ENCODE results near the gene LBH. TPM values are rescaled to one million over a fixed set of nuclear protein-coding genes. Genes with fewer than 3 reads are reported as not detected.

The LBH gene
- total RNA-seq, 3 donors from 2014 or later: 102 to 143 (median 119) TPM

DNA sequence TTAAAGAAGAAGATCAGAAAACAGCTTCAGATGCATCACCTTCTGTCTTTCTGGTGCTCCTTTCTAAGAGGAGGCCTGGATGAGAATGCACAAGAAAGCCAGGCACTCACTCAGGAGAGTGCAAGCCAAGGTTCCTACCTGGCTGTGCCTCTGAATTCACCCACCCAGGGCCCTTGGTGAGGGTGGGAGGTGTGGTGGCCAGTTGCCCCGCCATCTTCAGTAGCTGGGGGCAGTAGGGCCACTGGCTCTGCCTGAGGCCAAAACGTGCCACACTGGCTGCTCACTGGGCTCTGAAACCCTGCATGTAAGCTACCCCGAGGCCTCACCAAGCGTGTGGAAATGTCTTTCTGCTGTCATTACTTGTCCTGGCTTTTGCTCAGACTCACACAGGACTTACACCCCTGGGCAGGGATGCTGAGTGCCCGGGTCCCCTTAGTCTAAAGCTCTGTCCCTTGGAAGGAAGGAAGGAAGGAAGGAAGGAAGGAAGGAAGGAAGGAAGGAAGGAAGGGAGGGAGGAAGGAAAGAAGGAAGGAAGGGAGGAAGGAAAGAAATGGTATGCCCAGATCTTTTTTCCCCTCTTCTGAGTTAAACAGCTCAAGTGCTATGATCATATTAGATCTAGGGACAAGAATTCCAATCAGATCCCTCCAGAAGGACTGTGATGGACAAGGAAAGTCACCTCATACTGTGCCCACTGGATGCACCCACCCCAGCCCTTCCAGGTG, 8.5 kb upstream of the LBH start:
- ATAC-seq (no peak), DNase-seq (no peak)
- Mint-ChIP-seq H3K4me1 (ENCODE audit: low read depth) (peaks cover 70% of the 10 kb centered on the region), H3K27me3 (ENCODE audit: low read depth) (no peaks in the 10 kb centered on the region), H3K4me3 (no peak overlapping the region), H3K36me3 (ENCODE audit: insufficient read depth) (no peaks in the 10 kb centered on the region), H3K9me3 (no peaks in the 10 kb centered on the region)

DNA sequence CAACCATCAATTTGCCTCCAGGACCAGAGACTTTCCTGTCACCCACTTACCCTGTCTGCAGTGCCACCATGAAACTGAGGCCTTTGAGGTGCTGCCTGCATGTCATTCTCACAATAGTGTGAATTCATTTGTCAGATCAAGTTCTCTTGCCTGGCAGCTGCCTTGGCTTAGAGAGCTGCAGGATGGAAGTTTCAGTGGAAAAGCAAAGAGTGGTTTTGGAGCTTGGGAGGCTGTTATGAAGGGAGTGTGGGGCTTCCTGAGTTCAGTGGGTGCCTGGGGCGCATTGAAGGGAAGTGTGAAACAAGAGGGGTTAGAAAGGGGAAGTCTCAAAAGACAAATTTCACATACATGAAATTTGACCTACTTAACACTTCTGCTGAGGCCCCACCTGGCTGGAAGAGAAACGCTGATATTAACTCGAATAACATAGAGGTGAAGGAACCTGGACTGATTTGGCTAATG, 7.9 kb upstream of the LBH start:
- Mint-ChIP-seq H3K36me3 (ENCODE audit: insufficient read depth) (no peaks in the 10 kb centered on the region), H3K27me3 (ENCODE audit: low read depth) (no peaks in the 10 kb centered on the region), H3K4me1 (ENCODE audit: low read depth) (peaks cover 75% of the 10 kb centered on the region), H3K9me3 (no peaks in the 10 kb centered on the region), H3K4me3 (peak overlapping the region; percentile 29)
- peak in 1 of 2 donors; percentile 6 for ATAC-seq
- DNase-seq: no peak

DNA sequence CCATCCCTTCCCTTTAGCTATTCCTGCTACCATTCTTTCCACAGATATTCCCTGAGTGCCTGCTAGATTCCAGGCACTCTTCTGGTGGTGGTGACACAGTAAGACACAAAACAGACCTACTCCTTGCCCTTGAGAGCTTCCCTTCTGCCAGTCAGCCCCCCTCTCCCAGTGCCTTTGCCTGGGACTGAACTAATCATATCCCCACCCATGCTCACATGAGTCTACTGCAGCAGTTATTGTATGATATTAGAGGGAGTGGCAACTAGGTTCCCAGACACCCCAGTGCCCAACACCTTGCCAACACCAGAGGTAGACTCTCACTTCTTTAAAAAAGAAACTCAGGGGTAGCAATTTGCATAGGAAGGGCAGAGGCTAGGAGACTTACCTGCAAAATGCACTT, 7.2 kb upstream of the LBH start:
- no peaks in the 10 kb centered on the region for H3K36me3 Mint-ChIP-seq (ENCODE audit: insufficient read depth)
- no peak for DNase-seq
- no peak for ATAC-seq
- H3K4me1 Mint-ChIP-seq (ENCODE audit: low read depth): peaks cover 74% of the 10 kb centered on the region
- peak overlapping the region; percentile 36 for H3K4me3 Mint-ChIP-seq
- H3K27me3 Mint-ChIP-seq (ENCODE audit: low read depth): no peaks in the 10 kb centered on the region
- no peaks in the 10 kb centered on the region for H3K9me3 Mint-ChIP-seq

DNA sequence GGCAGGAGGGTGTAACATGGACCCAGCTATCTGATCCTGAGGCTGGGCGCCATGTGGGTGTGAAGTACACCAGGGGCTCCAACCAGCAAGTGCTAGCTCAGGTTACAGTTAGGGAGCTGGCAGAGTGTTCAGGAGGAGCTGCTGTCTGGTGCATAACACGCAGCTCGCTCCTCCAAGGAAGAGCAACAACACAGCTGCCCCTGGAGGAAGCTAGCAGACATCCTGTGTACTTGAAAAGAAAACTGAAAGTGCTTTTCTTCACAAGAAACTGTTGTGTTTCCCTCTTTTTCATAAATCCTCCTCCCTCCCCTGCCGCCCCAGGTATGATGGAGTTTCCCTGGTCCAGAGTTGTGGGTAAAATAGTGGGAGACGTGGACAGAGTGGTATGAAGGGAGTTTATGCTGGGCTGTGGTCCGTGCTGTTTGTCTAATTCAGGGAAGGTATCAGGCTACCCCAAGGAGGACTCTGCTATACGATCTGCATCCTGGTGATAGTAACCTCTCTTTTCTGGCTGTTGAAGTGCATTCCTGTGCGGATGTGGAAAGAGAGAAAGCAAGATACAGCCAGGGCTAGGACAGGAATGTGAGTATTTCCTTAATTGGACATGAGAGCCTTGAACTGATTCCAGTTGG, 6.1 kb upstream of the LBH start:
- ATAC-seq (peak; percentile 47 to 63), DNase-seq (no peak)
- Mint-ChIP-seq H3K36me3 (ENCODE audit: insufficient read depth) (no peaks in the 10 kb centered on the region), H3K4me1 (ENCODE audit: low read depth) (peaks cover 78% of the 10 kb centered on the region), H3K9me3 (no peaks in the 10 kb centered on the region), H3K4me3 (peak overlapping the region; percentile 87), H3K27me3 (ENCODE audit: low read depth) (no peaks in the 10 kb centered on the region)

- peak; percentile 49 for ATAC-seq
- Mint-ChIP-seq H3K27me3 (ENCODE audit: low read depth) (no peaks in the 10 kb centered on the region), H3K9me3 (no peaks in the 10 kb centered on the region), H3K4me3 (peak overlapping the region; percentile 87), H3K4me1 (ENCODE audit: low read depth) (peaks cover 80% of the 10 kb centered on the region), H3K36me3 (ENCODE audit: insufficient read depth) (no peaks in the 10 kb centered on the region)
- DNase-seq: no peak
Measured at GRCh38 chr2:30226144-30227032, 4.9 kb upstream of the LBH start.

- no peaks in the 10 kb centered on the region for H3K27me3 Mint-ChIP-seq (ENCODE audit: low read depth)
- peak overlapping the region; percentile 86 for H3K4me3 Mint-ChIP-seq
- no peak for DNase-seq
- peaks cover 5% of the 10 kb centered on the region for H3K36me3 Mint-ChIP-seq (ENCODE audit: insufficient read depth)
- no peaks in the 10 kb centered on the region for H3K9me3 Mint-ChIP-seq
- ATAC-seq: no peak
- peaks cover 65% of the 10 kb centered on the region for H3K4me1 Mint-ChIP-seq (ENCODE audit: low read depth)
Measured at GRCh38 chr2:30229596-30229995, 1.7 kb upstream of the LBH start.

DNA sequence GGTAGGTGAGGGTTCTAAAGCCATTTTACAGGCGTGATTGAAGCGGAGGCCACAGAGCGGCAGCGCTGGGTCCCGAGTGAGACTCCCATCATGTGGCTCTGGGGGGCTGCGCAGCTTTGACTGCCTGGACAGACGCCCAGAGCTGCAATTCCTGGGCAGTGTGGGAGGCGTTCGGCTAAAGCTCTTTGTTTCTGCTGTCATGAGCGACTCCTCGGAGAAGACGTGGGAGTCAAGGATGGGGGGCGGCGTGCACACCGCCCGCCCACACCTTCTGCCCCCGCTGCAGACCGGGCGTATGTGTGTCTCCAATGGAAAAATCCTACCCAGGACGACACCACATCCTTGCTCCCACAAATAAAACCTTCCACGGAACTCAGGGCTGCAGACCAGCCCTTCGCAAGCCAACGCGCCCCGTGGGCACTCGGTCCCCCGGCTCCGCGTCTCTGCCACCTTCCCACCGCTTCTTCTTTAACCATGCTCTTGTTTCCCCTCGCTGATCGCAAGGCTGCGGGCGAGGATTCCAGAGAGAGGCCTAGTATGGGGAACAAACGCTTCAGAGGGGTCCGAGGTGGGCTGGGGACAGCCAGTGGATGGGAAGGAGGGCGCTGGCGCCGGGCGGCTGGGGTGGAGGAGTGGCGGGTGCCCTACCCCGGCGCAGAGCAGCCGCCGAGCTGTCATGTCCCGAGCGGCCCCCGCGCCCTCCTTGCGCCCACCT, 680 bp upstream of the LBH start:
- no peak for ATAC-seq
- Mint-ChIP-seq H3K4me1 (ENCODE audit: low read depth) (peaks cover 64% of the 10 kb centered on the region), H3K4me3 (peak overlapping the region; percentile 86), H3K9me3 (no peaks in the 10 kb centered on the region), H3K27me3 (ENCODE audit: low read depth) (no peaks in the 10 kb centered on the region), H3K36me3 (ENCODE audit: insufficient read depth) (peaks cover 9% of the 10 kb centered on the region)
- DNase-seq: no peak

- peak; percentile 33 to 40 for ATAC-seq
- Mint-ChIP-seq H3K27me3 (ENCODE audit: low read depth) (no peaks in the 10 kb centered on the region), H3K4me1 (ENCODE audit: low read depth) (peaks cover 64% of the 10 kb centered on the region), H3K4me3 (peak overlapping the region; percentile 86), H3K36me3 (ENCODE audit: insufficient read depth) (peaks cover 21% of the 10 kb centered on the region), H3K9me3 (no peaks in the 10 kb centered on the region)
- DNase-seq: peak; percentile 59
Measured at GRCh38 chr2:30231996-30232800, 864 bp downstream of the LBH start.

GRCh38 chr2:30232801-30233130, 1.4 kb downstream of the LBH start:
- Mint-ChIP-seq H3K9me3 (no peaks in the 10 kb centered on the region), H3K36me3 (ENCODE audit: insufficient read depth) (peaks cover 26% of the 10 kb centered on the region), H3K4me3 (peak overlapping the region; percentile 86), H3K4me1 (ENCODE audit: low read depth) (peaks cover 64% of the 10 kb centered on the region), H3K27me3 (ENCODE audit: low read depth) (no peaks in the 10 kb centered on the region)
- ATAC-seq: no peak
- DNase-seq: no peak

DNA sequence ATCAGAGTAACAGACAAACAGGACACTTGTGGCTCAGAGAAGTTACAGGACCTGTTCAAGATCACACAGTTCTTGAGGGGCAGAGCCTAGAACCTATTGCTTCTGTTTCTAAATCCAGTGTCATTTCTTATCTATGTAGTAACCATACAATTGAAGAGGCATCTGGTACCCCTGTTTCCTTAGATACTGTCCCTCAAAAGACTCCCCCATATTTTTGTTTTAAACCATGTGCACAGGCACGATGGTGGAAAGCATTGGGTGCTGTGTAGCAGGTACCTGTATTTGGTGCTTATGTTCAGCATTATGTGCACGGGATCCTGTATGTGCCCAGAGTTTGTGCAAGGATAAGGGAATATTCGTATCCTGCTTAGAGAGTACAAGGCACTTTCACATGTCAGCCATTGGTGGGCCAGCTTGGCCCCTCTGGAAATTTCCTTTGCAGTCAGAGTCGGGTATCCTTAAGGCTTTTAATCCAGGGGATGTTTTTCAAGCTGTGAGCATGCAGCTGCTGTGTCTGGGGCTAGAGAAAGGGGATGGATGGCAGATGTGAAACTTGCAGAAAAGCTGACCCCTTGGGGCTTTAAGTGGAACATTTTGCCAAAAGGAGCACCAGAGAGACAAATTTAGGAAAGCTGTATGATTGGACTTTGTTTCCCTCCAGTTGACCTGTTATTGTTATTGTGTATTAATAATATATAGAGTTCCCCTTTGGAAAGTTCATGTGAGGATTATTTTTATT, 2.1 kb downstream of the LBH start:
- peaks cover 65% of the 10 kb centered on the region for H3K4me1 Mint-ChIP-seq (ENCODE audit: low read depth)
- H3K27me3 Mint-ChIP-seq (ENCODE audit: low read depth): no peaks in the 10 kb centered on the region
- ATAC-seq (no peak), DNase-seq (no peak)
- H3K9me3 Mint-ChIP-seq: no peaks in the 10 kb centered on the region
- peaks cover 28% of the 10 kb centered on the region for H3K36me3 Mint-ChIP-seq (ENCODE audit: insufficient read depth)
- peak overlapping the region; percentile 86 for H3K4me3 Mint-ChIP-seq

DNA sequence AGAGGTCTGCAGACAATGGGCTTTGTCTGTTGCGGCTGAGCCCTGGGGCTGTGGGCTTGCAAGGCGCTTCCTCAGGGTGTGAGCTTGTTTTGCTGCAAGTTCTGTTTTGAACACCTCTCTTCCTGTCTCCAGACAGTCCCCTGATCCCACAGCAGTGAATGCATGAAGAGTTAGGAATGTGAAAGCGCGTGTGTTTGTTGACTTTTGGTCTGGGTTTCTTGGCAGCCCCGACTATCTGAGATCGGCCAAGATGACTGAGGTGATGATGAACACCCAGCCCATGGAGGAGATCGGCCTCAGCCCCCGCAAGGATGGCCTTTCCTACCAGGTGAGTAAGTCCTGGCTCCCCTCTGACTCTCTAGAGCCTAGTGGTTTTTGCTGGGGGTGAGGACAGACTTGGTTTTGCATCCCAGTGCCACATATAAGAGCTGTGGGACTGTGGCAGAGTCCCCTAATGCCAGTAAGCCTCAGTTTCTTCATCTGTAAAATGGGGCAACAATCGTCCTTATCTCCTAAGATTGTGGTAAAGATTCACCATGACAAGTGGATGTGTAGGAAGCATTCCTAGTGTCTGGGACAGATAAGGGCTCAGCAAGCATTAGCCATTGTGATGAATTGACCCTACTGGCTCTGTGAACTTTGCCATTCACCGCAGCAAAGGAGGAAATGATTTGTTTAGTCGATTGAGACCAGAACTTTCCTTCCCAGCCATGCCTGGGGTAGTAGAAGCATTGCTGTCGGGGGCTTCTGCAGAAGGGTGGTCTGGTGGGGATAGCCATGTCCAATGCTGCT, 3.0 kb downstream of the LBH start:
- Mint-ChIP-seq H3K27me3 (ENCODE audit: low read depth) (no peaks in the 10 kb centered on the region), H3K36me3 (ENCODE audit: insufficient read depth) (peaks cover 33% of the 10 kb centered on the region), H3K4me3 (peak overlapping the region; percentile 86), H3K9me3 (no peaks in the 10 kb centered on the region), H3K4me1 (ENCODE audit: low read depth) (peaks cover 73% of the 10 kb centered on the region)
- no peak for DNase-seq
- no peak for ATAC-seq

DNA sequence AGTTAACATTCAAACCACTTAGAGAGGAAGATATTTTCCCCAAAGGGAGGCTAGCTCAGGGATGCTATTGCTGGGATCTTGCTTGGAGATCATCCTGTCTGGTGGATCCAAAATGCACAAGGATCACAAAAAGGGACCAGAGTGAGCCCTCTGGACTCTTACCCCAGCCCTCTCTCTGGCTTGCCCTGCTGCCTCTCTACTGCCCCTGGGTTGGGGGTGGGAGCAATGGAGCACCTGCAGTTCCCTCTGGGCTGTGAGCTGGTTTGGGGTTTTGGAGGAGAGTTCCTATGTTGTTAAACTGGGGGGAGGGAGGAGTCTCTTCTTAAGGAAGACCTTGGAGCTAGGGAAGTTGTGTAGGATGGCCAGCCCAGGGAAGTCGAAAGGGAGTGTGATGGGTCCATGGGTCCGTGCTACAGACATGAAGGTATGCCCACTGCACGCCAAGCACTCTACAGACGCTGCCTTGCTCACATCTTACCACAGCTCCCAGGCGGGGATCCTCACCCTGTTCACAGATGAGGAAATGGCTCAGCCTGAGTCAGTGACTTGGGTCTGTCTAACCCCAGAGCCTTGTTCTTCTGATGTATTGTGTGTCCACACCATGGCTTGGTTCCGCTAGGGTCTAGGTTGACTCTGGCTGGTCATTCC, 3.8 kb downstream of the LBH start:
- peak overlapping the region; percentile 86 for H3K4me3 Mint-ChIP-seq
- ATAC-seq: peak; percentile 31 to 37
- peaks cover 78% of the 10 kb centered on the region for H3K4me1 Mint-ChIP-seq (ENCODE audit: low read depth)
- H3K9me3 Mint-ChIP-seq: no peaks in the 10 kb centered on the region
- no peaks in the 10 kb centered on the region for H3K27me3 Mint-ChIP-seq (ENCODE audit: low read depth)
- peaks cover 41% of the 10 kb centered on the region for H3K36me3 Mint-ChIP-seq (ENCODE audit: insufficient read depth)
- peak; percentile 60 for DNase-seq

Measured in activated T-cell treated with anti-CD3 and anti-CD28 coated beads, Interleukin-2, amount 50 U/mL, for 4 hours (primary cell).